Endothelial cell of umbilical vein (primary cell): ENCODE measurements around the gene IDUA. TPM values are rescaled to one million over a fixed set of nuclear protein-coding genes. Genes with fewer than 3 reads are reported as not detected.

ENCODE experiments used
- BruUV-seq: library from RNA; stranded (reverse); fragments of 400-500 nt; replicated peaks from 2 replicates; lab custom pipeline; 2021; lab: Mats Ljungman, UMichigan
- CTCF ChIA-PET: fragments of 300-600, 350-600 bp; sonication (Branson Sonifier 250); formaldehyde crosslinking; loops from one replicate; lab custom pipeline; 2021; ENCODE audit warnings: antibody characterized with exemption, inconsistent platforms; lab: Charles Lee
- POLR2A ChIA-PET: fragments of 300-600, 350-600 bp; sonication (Branson Sonifier 250); formaldehyde crosslinking; loops from one replicate; lab custom pipeline; 2021; ENCODE audit warnings: antibody characterized with exemption, inconsistent platforms; lab: Charles Lee
- DNase-seq: peaks from one replicate; pipeline ENCODE4 v3.0.0-alpha.2; 2011; ENCODE audit warnings: low read depth, low spot score
- FAIRE-seq: peaks from 2 replicates; lab custom pipeline; 2011; peaks lifted over from hg19 to GRCh38; lab: Jason Lieb, UNC
- H2AFZ ChIP-seq: 2 replicates; pipeline ENCODE4 v1.6.0; 2012; ENCODE audit warnings: low read depth, low read length, control low read depth, inconsistent platforms
- H3K27ac ChIP-seq: 2 replicates; pipeline ENCODE4 v1.5.1; 2011; ENCODE audit warnings: low read depth, mild to moderate bottlenecking, control low read depth, low read length, moderate library complexity; ENCODE audit not compliant: insufficient read depth
- H3K27me3 ChIP-seq, 2 experiments: 2 replicates each; pipeline versions ENCODE4 v1.6.0 to v1.6.1; 2011; ENCODE audit warnings: low read length in 2 of 2, mixed read lengths in 1 of 2; ENCODE audit not compliant: control insufficient read depth in 2 of 2, insufficient read depth in 2 of 2
- H3K36me3 ChIP-seq, 2 experiments: 2 replicates in 1 of 2; 3 replicates in 1 of 2; pipeline ENCODE4 v1.5.1; 2011; ENCODE audit warnings: low read length in 2 of 2, mild to moderate bottlenecking in 1 of 2, moderate library complexity in 1 of 2; ENCODE audit not compliant: control insufficient read depth in 2 of 2, insufficient read depth in 2 of 2; ENCODE audit errors: extremely low read depth in 1 of 2
- H3K4me1 ChIP-seq: 3 replicates; pipeline ENCODE4 v1.5.1; 2011; ENCODE audit warnings: mild to moderate bottlenecking, low read length; ENCODE audit not compliant: control insufficient read depth, insufficient read depth; ENCODE audit errors: extremely low read depth
- H3K4me2 ChIP-seq: 2 replicates; pipeline ENCODE4 v1.6.1; 2011; ENCODE audit warnings: low read length, control low read depth, mixed read lengths; ENCODE audit not compliant: insufficient read depth
- H3K4me3 ChIP-seq, 3 experiments: fragments of 200-600 bp in 1 of 3; sonication (generic), shearing (Covaris generic) in 1 of 3; replicated peaks in 1 of 3; 2 replicates each; pipeline ENCODE4 v1.5.1; 2011 to 2016; ENCODE audit warnings: control low read depth in 3 of 3, low read length in 3 of 3, mild to moderate bottlenecking in 2 of 3, inconsistent platforms in 1 of 3, low read depth in 1 of 3, moderate library complexity in 1 of 3; ENCODE audit not compliant: insufficient read depth in 1 of 3
- H3K79me2 ChIP-seq: 2 replicates; pipeline ENCODE4 v1.6.0; 2012; ENCODE audit warnings: low read length, inconsistent platforms; ENCODE audit not compliant: control insufficient read depth, insufficient read depth
- H3K9ac ChIP-seq: replicated peaks from 2 replicates; pipeline ENCODE3; 2011; ENCODE audit warnings: low read length, control low read depth; ENCODE audit not compliant: insufficient read depth; ENCODE audit errors: extremely low read depth
- H3K9me1 ChIP-seq: replicated peaks from 3 replicates; pipeline ENCODE4 v1.6.0; 2011; ENCODE audit warnings: mild to moderate bottlenecking, low read length; ENCODE audit not compliant: control insufficient read depth, insufficient read depth; ENCODE audit errors: extremely low read depth
- H3K9me3 ChIP-seq: replicated peaks from 2 replicates; pipeline ENCODE4 v1.5.1; 2012; ENCODE audit warnings: low read length, inconsistent platforms; ENCODE audit not compliant: control insufficient read depth, insufficient read depth
- H4K20me1 ChIP-seq: replicated peaks from 2 replicates; pipeline ENCODE3; 2011; ENCODE audit warnings: mild to moderate bottlenecking, low read length; ENCODE audit not compliant: control insufficient read depth, insufficient read depth; ENCODE audit errors: extremely low read depth
- JUN ChIP-seq: IDR thresholded peaks from 2 replicates; pipeline ENCODE4 v1.6.1; 2011; ENCODE audit warnings: borderline replicate concordance, low read depth; ENCODE audit not compliant: insufficient read length, insufficient read depth
- POLR2AphosphoS5 ChIP-seq: IDR thresholded peaks from 2 replicates; pipeline ENCODE4 v1.6.1; 2012; ENCODE audit warnings: low read depth, mild to moderate bottlenecking, control low read depth, low read length, moderate library complexity; ENCODE audit not compliant: insufficient read depth
- dilution Hi-C: fragments of 300-500 bp; cut with MboI; formaldehyde crosslinking; loops from one replicate; pipeline ENCODE4 v1.15.0; 2019; ENCODE audit warnings: low sequenced_read_pairs; ENCODE audit not compliant: extremely low pct_ligation_motif_present
- intact Hi-C: fragments of 100-400 bp; cut with micrococcal nuclease; formaldehyde crosslinking; loops from one replicate; pipeline ENCODE4 v1.10.0; 2022
- polyA plus RNA-seq, 4 experiments: library from polyadenylated mRNA; depleted of rRNA in 3 of 4; stranded (reverse) in 3 of 4; unstranded in 1 of 4; fragments of >200 nt; gene quantifications; 2 replicates each; pipeline versions ENCODE4 v1.2.1 to v1.2.3, GENCODE V29; 2011 to 2012; ENCODE audit warnings: missing spikeins in 1 of 4
- total RNA-seq: library from RNA; stranded (reverse); gene quantifications from 2 replicates; pipeline ENCODE4 v1.2.3, GENCODE V29; 2021
- TF ChIP-seq, protein P1 (sequence below): IDR thresholded peaks from 2 replicates; pipeline ENCODE4 v1.6.1; 2011; ENCODE audit not compliant: insufficient read depth, insufficient read length
- TF ChIP-seq, protein P2 (sequence below), 2 donors: IDR thresholded peaks; 1 replicate in 1 of 2; 2 replicates in 1 of 2; pipeline ENCODE4 v1.5.1; 2011; ENCODE audit warnings: low read length in 2 of 2, mild to moderate bottlenecking in 2 of 2, moderate library complexity in 2 of 2, control low read depth in 1 of 2, inconsistent platforms in 1 of 2, low read depth in 1 of 2; ENCODE audit not compliant: insufficient read depth in 1 of 2; ENCODE audit errors: extremely low read depth in 1 of 2

The IDUA gene
- total and polyA plus RNA-seq, 2 donors (not counting 3 experiments of a cell fraction or from before 2014, with no cell fraction given), result 19.1 to 34.1 TPM

DNA sequence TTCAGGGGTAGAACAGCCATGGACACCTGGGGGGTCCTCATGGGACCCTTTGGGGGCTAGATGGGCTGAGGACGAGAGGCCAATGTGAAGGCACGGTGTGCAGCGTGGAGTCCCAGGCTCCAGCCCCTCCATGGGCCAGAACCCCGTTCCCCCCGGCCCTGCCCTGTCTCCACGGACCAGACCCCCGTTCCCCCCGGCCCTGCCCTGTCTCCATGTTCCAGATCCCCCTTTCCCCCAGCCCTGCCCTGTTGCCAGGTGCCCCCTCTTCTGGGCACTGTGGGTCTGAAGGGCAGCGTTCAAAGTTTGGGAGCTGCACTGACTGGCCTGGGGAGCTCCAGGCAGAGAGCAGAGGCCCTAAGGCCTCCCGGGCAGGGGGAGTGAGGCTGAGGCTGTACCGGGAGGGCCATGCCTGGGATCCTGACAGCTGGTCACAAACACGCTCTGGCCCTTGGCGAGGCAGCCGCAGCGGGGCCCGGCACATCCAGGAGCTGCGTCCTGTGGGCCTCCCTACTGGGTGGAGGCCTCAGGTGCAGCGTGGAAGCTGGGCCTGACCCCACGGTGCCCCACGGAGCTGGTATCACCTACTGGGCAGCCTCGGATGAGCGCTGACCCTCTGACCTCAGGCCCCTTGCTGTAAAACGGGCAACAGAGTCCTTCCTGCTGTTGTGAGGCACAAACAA is 22.4 kb upstream of the IDUA start:
- dilution Hi-C loops (no loop called here), intact Hi-C loops (no loop called here)
- Histone ChIP-seq H2AFZ (no peak overlapping the region), H3K4me2 (no peak overlapping the region), H3K36me3 (peaks cover 0 to 26% of the 10 kb centered on the region in 2 experiments), H3K9ac (no peak overlapping the region), H3K27me3 (no peaks in the 10 kb centered on the region), H4K20me1 (no peaks in the 10 kb centered on the region), H3K27ac (no peak overlapping the region), H3K4me3 (no peak overlapping the region), H3K9me1 (no peaks in the 10 kb centered on the region), H3K79me2 (no peaks in the 10 kb centered on the region), H3K9me3 (no peaks in the 10 kb centered on the region), H3K4me1 (no peaks in the 10 kb centered on the region)
- ChIA-PET CTCF (no interaction called here), POLR2A (no interaction called here)
- no peak for FAIRE-seq
- no TSS peak for BruUV-seq
- TF ChIP-seq JUN (no peak), POLR2AphosphoS5 (no peak)
- TF ChIP-seq, protein P1, sequence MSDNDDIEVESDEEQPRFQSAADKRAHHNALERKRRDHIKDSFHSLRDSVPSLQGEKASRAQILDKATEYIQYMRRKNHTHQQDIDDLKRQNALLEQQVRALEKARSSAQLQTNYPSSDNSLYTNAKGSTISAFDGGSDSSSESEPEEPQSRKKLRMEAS, result no peak
- TF ChIP-seq, protein P2, sequence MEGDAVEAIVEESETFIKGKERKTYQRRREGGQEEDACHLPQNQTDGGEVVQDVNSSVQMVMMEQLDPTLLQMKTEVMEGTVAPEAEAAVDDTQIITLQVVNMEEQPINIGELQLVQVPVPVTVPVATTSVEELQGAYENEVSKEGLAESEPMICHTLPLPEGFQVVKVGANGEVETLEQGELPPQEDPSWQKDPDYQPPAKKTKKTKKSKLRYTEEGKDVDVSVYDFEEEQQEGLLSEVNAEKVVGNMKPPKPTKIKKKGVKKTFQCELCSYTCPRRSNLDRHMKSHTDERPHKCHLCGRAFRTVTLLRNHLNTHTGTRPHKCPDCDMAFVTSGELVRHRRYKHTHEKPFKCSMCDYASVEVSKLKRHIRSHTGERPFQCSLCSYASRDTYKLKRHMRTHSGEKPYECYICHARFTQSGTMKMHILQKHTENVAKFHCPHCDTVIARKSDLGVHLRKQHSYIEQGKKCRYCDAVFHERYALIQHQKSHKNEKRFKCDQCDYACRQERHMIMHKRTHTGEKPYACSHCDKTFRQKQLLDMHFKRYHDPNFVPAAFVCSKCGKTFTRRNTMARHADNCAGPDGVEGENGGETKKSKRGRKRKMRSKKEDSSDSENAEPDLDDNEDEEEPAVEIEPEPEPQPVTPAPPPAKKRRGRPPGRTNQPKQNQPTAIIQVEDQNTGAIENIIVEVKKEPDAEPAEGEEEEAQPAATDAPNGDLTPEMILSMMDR (IDR thresholded peaks at IDR 0.05; ENCODE audit: extremely low read depth in 1 of 2, insufficient read depth in 1 of 2, low read depth in 1 of 2, low read length in 2 of 2), result no peak
- DNase-seq, result no peak
